Mucosa of stomach (tissue), 1 donor: ENCODE data around the gene VAV3.
"Not testable (repeated sequence)": the region's sequence is repeated elsewhere in the genome, so short reads cannot be mapped to it uniquely, and the experiment has no call there.

ENCODE experiments used
- H3K27me3 ChIP-seq: one replicate; pipeline ENCODE4 v1.7.0; 2013; ENCODE audit warnings: mild to moderate bottlenecking, low read length; ENCODE audit not compliant: control insufficient read depth, insufficient read depth
- H3K36me3 ChIP-seq: one replicate; pipeline ENCODE4 v1.7.0; 2013; ENCODE audit warnings: low read length; ENCODE audit not compliant: control insufficient read depth, insufficient read depth
- H3K4me1 ChIP-seq: one replicate; pipeline ENCODE4 v1.7.0; 2013; ENCODE audit warnings: mild to moderate bottlenecking, low read length; ENCODE audit not compliant: control insufficient read depth, insufficient read depth
- H3K4me3 ChIP-seq: one replicate; pipeline ENCODE4 v1.7.0; 2013; ENCODE audit warnings: low read length
- H3K9ac ChIP-seq: one replicate; pipeline ENCODE4 v1.7.0; 2013; ENCODE audit warnings: mild to moderate bottlenecking, low read length, moderate library complexity
- H3K9me3 ChIP-seq: one replicate; pipeline ENCODE4 v1.7.0; 2013; ENCODE audit warnings: mild to moderate bottlenecking, low read length, moderate library complexity; ENCODE audit not compliant: control insufficient read depth
- donor health status: Pancreatic carcinoma.

VAV3 gene

DNA sequence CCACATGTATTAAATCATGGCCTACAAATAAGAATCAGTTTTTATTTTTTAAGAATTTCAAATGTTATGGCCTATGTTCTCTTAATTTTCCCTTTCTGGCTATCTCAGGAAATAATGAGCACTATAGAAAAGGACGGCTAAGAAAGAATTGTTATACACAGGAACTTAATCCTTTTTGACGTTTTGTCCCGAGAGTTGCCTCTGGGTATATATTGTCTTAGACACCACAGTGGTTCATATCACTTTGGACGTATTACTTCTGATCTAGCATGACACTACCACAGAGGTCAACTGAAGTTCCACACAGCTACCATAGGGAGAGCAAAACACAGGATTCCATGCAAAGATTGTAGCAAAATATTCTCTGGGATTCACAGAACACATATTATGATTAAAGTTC lies 307.6 kb downstream of the VAV3 start:
- H3K4me3 ChIP-seq: no peak overlapping the region
- H3K36me3 ChIP-seq: no peaks in the 10 kb centered on the region
- H3K9me3 ChIP-seq: no peaks in the 10 kb centered on the region
- no peak overlapping the region for H3K9ac ChIP-seq
- H3K4me1 ChIP-seq: no peaks in the 10 kb centered on the region
- H3K27me3 ChIP-seq: no peaks in the 10 kb centered on the region

GRCh38 chr1:107653765-107654164 lies 311.2 kb downstream of the VAV3 start:
- H3K4me1 ChIP-seq: no peaks in the 10 kb centered on the region
- H3K9ac ChIP-seq: no peak overlapping the region
- H3K27me3 ChIP-seq: no peaks in the 10 kb centered on the region
- no peaks in the 10 kb centered on the region for H3K36me3 ChIP-seq
- H3K9me3 ChIP-seq: no peaks in the 10 kb centered on the region
- H3K4me3 ChIP-seq: no peak overlapping the region

DNA sequence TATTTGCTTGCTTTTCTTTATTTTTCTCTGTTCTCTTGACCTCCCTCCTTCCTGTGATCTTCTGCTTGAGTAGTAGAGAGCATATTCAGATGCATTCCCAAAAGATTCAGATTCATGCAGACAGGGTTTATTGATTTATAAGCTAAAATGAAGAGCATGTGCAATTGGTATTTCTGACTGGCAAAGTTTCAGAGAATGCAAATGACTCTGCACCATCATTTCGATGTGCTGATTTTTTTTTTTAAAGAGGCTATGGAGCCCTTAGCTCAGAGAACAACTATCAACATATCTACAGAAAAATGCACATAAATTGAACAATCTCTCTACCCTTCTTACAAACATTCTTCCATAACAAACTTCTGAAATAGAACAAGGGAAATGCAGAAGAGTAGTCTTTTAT lies 312.0 kb downstream of the VAV3 start:
- H3K4me1 ChIP-seq: no peaks in the 10 kb centered on the region
- no peaks in the 10 kb centered on the region for H3K36me3 ChIP-seq
- no peak overlapping the region for H3K9ac ChIP-seq
- no peaks in the 10 kb centered on the region for H3K27me3 ChIP-seq
- H3K4me3 ChIP-seq: no peak overlapping the region
- H3K9me3 ChIP-seq: no peaks in the 10 kb centered on the region

DNA sequence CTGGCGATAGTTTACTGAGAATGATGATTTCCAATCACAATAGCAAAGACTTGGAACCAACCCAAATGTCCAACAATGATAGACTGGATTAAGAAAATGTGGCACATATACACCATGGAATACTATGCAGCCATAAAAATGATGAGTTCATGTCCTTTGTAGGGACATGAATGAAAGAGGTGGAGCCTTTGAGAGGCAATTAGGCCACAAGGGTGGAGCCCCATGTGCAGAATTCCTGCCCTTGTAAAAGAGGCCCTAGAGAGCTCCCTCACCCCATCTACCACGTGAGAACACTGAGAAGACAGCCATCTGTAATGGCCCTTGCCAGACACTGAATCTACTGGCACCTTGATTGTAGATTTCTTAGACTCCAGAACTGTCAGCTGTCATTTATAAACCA lies 314.2 kb downstream of the VAV3 start:
- H3K9ac ChIP-seq: not testable (repeated sequence)

DNA sequence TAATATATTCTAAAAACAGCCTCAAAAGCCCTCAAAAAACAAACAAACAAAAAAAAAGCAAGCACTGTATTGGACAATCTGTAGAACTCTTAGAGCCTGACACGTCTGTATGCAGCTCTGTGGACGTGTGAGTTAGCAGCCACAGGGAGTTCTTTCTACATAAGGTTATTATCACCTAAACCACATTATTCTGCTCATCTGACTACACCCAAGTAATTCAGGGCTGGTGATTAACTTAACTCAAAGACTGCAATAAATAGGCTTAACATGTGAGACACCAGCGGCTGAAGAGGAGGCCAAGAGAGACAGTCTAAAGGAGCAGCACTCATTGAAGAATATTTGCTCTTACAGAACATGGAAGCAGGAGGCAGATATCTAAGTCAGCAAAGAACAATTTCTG lies 316.0 kb downstream of the VAV3 start:
- H3K27me3 ChIP-seq: no peaks in the 10 kb centered on the region
- no peak overlapping the region for H3K4me3 ChIP-seq
- no peak overlapping the region for H3K9ac ChIP-seq
- no peaks in the 10 kb centered on the region for H3K9me3 ChIP-seq
- no peaks in the 10 kb centered on the region for H3K4me1 ChIP-seq
- H3K36me3 ChIP-seq: no peaks in the 10 kb centered on the region

More for the DNA sequence above, 314.2 kb downstream of the VAV3 start:
- H3K27me3 ChIP-seq, H3K4me1 ChIP-seq, H3K4me3 ChIP-seq, H3K9me3 ChIP-seq, H3K36me3 ChIP-seq: not testable (repeated sequence)

DNA sequence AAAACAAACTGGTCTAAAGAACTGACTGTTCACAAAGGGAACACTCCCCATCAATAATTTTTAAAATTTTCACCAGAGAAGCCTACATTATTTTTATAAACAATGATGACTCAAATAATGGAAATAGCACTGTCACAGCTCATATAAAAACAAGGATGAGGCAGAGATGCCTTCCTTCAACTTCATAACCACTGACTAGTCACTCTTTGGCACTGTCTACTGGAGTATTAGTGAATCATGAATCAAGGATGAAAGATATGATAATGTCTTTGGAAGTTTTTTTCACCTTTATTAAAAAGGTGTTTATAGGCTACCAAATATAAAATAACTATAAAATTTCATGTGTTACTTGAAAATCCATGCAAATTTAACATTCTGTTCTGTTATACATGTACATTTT lies 316.9 kb downstream of the VAV3 start:
- no peak overlapping the region for H3K4me3 ChIP-seq
- H3K36me3 ChIP-seq: no peaks in the 10 kb centered on the region
- no peaks in the 10 kb centered on the region for H3K9me3 ChIP-seq
- no peak overlapping the region for H3K9ac ChIP-seq
- no peaks in the 10 kb centered on the region for H3K4me1 ChIP-seq
- H3K27me3 ChIP-seq: no peaks in the 10 kb centered on the region

- no peaks in the 10 kb centered on the region for H3K9me3 ChIP-seq
- no peak overlapping the region for H3K9ac ChIP-seq
- H3K36me3 ChIP-seq: no peaks in the 10 kb centered on the region
- no peaks in the 10 kb centered on the region for H3K4me1 ChIP-seq
- no peak overlapping the region for H3K4me3 ChIP-seq
- no peaks in the 10 kb centered on the region for H3K27me3 ChIP-seq
Measured at GRCh38 chr1:107647012-107647411, 318.0 kb downstream of the VAV3 start.

DNA sequence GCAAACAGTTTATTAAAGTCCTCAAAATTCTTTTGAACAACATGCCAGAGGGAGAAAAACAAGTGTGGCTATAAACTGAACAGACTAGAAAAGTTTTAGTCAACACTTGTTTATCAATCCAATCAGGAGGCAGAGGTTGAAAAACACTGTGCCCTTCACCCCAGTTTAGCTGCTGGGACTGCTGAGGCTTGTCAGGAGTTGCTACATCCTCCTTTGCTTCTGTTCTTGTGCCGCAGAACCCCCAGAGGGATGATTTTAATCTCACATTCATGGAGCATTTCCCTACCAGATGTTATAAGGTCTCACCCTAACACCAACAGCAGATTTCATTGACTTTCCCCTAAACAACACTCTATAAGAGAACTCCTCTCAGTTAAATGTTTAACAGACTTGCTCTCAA lies 321.2 kb downstream of the VAV3 start:
- no peaks in the 10 kb centered on the region for H3K4me1 ChIP-seq
- no peak overlapping the region for H3K9ac ChIP-seq
- no peaks in the 10 kb centered on the region for H3K9me3 ChIP-seq
- no peak overlapping the region for H3K4me3 ChIP-seq
- H3K27me3 ChIP-seq: no peaks in the 10 kb centered on the region
- no peaks in the 10 kb centered on the region for H3K36me3 ChIP-seq

DNA sequence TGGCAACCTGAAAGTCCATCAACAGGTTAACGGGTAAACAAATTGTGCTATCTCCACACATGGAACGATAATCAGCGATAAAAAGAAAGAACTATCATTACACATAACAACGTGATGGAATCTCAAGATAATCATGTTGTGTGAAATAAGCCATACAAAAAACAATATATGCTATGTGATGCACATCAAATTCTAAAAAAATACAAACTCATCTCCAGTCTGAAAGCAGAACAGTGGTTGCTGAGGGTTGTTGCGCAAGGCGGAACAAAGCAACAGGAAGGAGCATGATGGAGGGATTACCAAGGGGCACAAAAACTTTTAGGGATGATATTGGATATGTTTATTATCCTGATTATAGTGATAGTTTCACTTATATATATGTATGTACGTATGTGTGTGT lies 324.8 kb downstream of the VAV3 start:
- Histone ChIP-seq H3K36me3 (no peaks in the 10 kb centered on the region), H3K9ac (no peak overlapping the region), H3K4me3 (no peak overlapping the region), H3K4me1 (no peaks in the 10 kb centered on the region), H3K9me3 (no peaks in the 10 kb centered on the region), H3K27me3 (no peaks in the 10 kb centered on the region)

GRCh38 chr1:107637101-107637500 lies 327.9 kb downstream of the VAV3 start:
- H3K4me3 ChIP-seq: no peak overlapping the region
- no peaks in the 10 kb centered on the region for H3K4me1 ChIP-seq
- H3K27me3 ChIP-seq: no peaks in the 10 kb centered on the region
- no peaks in the 10 kb centered on the region for H3K36me3 ChIP-seq
- no peak overlapping the region for H3K9ac ChIP-seq
- H3K9me3 ChIP-seq: no peaks in the 10 kb centered on the region

DNA sequence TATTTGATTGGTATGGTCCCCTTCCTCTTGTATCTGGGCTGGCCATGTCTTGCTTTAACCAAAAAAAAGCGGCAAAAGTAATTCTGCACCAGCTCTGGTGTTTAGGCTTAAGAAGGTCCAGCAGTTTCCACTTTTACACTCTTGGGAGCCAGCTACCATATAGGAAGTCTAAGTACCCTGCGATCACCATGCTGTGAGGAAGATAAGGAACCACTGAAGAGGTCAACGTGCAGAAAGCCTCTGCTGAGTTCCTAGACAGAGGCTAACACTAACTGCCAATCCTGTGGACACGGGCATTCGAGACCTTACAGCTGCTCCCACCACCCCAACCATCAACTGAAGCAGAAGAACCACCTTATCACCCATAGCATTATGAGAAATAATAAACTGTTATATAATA lies 331.4 kb downstream of the VAV3 start:
- Histone ChIP-seq H3K9ac (no peak overlapping the region), H3K36me3 (no peaks in the 10 kb centered on the region), H3K4me1 (no peaks in the 10 kb centered on the region), H3K27me3 (no peaks in the 10 kb centered on the region), H3K9me3 (no peaks in the 10 kb centered on the region), H3K4me3 (no peak overlapping the region)

DNA sequence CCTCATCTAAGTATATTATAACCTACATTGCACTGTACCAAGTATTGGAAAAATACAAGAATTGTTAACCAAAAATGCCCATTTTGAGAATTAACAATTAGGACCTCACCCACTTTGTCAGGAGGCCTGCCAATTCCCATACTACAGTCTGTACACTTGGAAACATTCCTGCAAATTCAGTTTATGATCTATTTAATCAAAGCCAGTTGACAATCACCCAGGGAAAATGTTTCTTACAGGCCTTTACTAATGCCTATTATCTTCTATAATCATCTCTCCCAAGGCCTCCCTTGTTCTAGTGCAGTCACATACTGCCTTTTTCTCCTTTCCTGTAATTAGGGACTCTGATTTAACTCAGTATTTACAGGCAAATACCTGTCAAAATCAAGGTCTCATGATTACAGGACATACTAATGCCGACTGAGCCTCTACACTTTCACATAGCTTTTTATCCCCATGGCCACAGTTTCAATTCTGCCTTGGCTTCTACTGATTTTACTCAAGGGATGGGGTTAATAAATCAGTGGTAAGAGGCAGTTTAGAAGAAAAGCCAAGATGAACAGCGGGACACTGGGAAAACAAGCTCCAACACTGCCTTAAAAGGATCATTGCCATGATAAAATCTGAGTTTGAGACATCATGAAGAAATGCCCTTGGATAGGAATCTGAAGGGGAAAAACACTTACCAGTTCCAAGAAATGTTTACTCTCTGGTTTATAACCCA lies 338.7 kb downstream of the VAV3 start:
- no peak overlapping the region for H3K4me3 ChIP-seq
- no peaks in the 10 kb centered on the region for H3K9me3 ChIP-seq
- H3K36me3 ChIP-seq: no peaks in the 10 kb centered on the region
- no peaks in the 10 kb centered on the region for H3K27me3 ChIP-seq
- H3K4me1 ChIP-seq: no peaks in the 10 kb centered on the region
- H3K9ac ChIP-seq: no peak overlapping the region
